SHP77 (cell line): ENCODE results near the gene ADCYAP1R1.

Experiments
- DNase-seq, 2 experiments: peaks; one replicate each; lab custom pipeline; 2025; lab: John Stamatoyannopoulos, UW

ADCYAP1R1 gene

GRCh38 chr7:31087351-31087750 is 35.2 kb downstream of the ADCYAP1R1 start:
- DNase-seq: no peak

GRCh38 chr7:31091924-31092434 is 39.9 kb downstream of the ADCYAP1R1 start:
- DNase-seq: no peak

GRCh38 chr7:31092606-31093005 is 40.5 kb downstream of the ADCYAP1R1 start:
- no peak for DNase-seq

- no peak for DNase-seq
Observed at GRCh38 chr7:31093282-31093681, 41.2 kb downstream of the ADCYAP1R1 start.

GRCh38 chr7:31094271-31094670 is 42.2 kb downstream of the ADCYAP1R1 start:
- no peak for DNase-seq

GRCh38 chr7:31095286-31096197 is 43.4 kb downstream of the ADCYAP1R1 start:
- DNase-seq: no peak

GRCh38 chr7:31096198-31096876 is 44.2 kb downstream of the ADCYAP1R1 start:
- no peak for DNase-seq

GRCh38 chr7:31096877-31097258 is 44.8 kb downstream of the ADCYAP1R1 start:
- DNase-seq: no peak

- no peak for DNase-seq
Observed at GRCh38 chr7:31098642-31099360, 46.7 kb downstream of the ADCYAP1R1 start.

GRCh38 chr7:31099451-31100444 is 47.6 kb downstream of the ADCYAP1R1 start:
- no peak for DNase-seq

- DNase-seq: no peak
Observed at GRCh38 chr7:31100445-31100844, 48.3 kb downstream of the ADCYAP1R1 start.

- DNase-seq: no peak
Observed at GRCh38 chr7:31100871-31101270, 48.8 kb downstream of the ADCYAP1R1 start.

- DNase-seq: no peak
Observed at GRCh38 chr7:31101544-31101943, 49.4 kb downstream of the ADCYAP1R1 start.

- no peak for DNase-seq
Observed at GRCh38 chr7:31102151-31102972, 50.3 kb downstream of the ADCYAP1R1 start.

GRCh38 chr7:31102973-31103850 is 51.1 kb downstream of the ADCYAP1R1 start:
- no peak for DNase-seq

- no peak for DNase-seq
Observed at GRCh38 chr7:31104361-31105255, 52.5 kb downstream of the ADCYAP1R1 start.

- DNase-seq: no peak
Observed at GRCh38 chr7:31105256-31105950, 53.3 kb downstream of the ADCYAP1R1 start.
